ENCODE results near the gene CCNY. TPM values are rescaled to one million over a fixed set of nuclear protein-coding genes. Genes with fewer than 3 reads are reported as not detected.

CCNY gene
- total RNA-seq, 3 donors from 2014 or later, result 48.6 to 64.4 (median 51.5) TPM

DNA sequence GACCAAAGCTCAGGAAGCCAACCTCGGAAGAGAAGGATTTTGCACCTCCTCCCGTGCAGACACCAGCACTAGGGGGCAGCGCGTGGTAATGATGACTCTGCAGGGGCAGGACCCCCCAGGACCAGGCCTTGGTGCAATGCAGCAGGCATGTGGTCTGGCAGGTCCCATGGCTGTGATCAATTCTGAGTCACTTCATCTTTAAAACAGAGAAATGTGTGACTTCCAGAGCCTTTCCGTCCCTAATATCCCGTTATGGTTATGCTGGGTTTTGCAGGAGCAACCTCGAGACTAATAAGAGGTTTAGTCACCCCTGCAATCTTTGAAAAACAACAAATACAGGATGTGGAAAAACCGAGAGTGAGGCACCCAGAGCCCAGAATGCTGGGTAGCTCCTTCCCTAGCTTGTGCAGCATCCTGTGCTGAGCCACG lies 238.6 kb downstream of the CCNY start:
- Histone ChIP-seq H3K4me3 (no peak overlapping the region), H3K4me1 (ENCODE audit: low read depth) (no peaks in the 10 kb centered on the region), H3K36me3 (ENCODE audit: low read depth) (no peaks in the 10 kb centered on the region), H3K9me3 (no peaks in the 10 kb centered on the region)
- ATAC-seq, result no peak
- TF ChIP-seq, protein P1, sequence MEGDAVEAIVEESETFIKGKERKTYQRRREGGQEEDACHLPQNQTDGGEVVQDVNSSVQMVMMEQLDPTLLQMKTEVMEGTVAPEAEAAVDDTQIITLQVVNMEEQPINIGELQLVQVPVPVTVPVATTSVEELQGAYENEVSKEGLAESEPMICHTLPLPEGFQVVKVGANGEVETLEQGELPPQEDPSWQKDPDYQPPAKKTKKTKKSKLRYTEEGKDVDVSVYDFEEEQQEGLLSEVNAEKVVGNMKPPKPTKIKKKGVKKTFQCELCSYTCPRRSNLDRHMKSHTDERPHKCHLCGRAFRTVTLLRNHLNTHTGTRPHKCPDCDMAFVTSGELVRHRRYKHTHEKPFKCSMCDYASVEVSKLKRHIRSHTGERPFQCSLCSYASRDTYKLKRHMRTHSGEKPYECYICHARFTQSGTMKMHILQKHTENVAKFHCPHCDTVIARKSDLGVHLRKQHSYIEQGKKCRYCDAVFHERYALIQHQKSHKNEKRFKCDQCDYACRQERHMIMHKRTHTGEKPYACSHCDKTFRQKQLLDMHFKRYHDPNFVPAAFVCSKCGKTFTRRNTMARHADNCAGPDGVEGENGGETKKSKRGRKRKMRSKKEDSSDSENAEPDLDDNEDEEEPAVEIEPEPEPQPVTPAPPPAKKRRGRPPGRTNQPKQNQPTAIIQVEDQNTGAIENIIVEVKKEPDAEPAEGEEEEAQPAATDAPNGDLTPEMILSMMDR (IDR thresholded peaks at IDR 0.05), result no peak
- intact Hi-C loops (cut with DNase I, micrococcal nuclease), result no loop called here
- DNase-seq, result no peak

DNA sequence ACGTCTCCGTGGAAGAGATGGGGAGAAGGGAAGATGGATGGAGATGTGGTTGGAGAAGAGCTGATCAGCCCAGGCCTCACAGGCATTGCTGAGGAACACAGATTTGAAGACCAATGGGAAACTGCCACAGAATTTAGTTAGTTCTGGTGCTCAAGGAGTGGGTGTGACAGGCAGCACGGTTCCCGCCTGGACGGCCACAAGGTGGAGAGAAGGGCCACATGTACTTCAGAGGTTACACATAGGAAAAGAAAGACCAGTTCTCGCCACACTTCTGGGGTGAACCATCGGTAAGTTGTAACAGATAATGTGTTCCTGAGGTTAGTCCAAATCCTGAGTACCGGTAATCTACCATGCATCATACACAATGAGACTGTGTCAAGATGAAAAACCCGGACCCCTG lies 239.3 kb downstream of the CCNY start:
- no peak for DNase-seq
- TF ChIP-seq, protein P1 (IDR thresholded peaks at IDR 0.05), result no peak
- H3K9me3 ChIP-seq, result no peaks in the 10 kb centered on the region
- ATAC-seq, result no peak
- H3K4me3 ChIP-seq, result no peak overlapping the region
- intact Hi-C loops (cut with DNase I, micrococcal nuclease), result no loop called here
- no peaks in the 10 kb centered on the region for H3K36me3 ChIP-seq (ENCODE audit: low read depth)
- no peaks in the 10 kb centered on the region for H3K4me1 ChIP-seq (ENCODE audit: low read depth)

DNA sequence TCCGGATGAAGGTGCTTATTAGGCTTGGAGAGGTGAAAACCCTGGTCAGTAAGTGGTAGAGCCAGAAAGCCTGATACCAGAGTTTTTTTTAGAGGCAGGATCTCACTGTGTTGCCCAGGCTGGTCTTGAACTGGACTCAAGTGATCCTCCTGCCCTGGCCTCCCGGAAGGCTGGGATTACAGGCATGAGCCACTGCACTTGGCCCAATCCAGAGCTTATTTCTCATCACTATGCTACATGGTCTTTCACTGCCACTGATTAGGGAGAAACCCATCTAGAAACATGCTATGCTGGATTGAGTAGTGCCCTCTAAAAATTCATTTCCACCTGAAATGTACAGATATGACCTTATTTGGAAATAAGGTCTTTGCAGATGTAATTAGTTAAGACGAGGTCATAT lies 240.4 kb downstream of the CCNY start:
- H3K9me3 ChIP-seq, result no peaks in the 10 kb centered on the region
- TF ChIP-seq, protein P1 (IDR thresholded peaks at IDR 0.05), result no peak
- intact Hi-C loops (cut with DNase I, micrococcal nuclease), result no loop called here
- DNase-seq (no peak), ATAC-seq (no peak)
- H3K4me1 ChIP-seq (ENCODE audit: low read depth), result no peaks in the 10 kb centered on the region
- no peak overlapping the region for H3K4me3 ChIP-seq
- no peaks in the 10 kb centered on the region for H3K36me3 ChIP-seq (ENCODE audit: low read depth)

DNA sequence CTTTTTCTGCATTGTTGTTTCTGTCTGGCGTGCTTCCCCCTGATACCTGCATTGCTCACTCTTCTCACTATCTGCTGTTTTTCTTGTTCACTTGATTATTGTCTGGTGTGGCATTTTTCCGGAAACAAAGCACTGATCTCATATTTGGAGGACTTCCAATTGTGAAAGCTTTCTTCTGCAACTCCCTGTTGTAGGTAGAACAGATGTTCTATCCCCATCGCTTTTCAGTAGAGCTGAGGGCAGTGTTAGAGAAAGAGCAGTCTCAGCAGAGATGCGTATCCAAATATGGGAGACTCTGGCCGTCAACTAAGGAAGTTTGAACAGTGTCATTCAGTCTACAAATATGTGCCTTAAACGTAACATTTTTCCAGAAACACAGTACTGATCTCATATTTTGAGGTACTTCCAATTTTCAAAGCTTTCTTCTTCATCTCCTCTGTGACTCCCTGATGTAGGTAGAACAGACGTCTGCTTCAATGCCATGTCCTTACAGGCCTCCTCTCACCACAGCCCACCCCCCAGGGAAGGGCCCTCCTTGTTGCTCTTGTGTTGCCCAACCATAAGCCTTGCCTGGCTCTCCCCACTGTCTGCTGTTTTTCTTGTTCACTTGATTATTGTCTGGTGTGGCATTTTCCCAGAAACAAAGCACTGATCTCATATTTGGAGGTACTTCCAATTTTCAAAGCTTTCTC lies 241.8 kb downstream of the CCNY start:
- Histone ChIP-seq H3K9me3 (no peaks in the 10 kb centered on the region), H3K36me3 (ENCODE audit: low read depth) (no peaks in the 10 kb centered on the region), H3K4me3 (no peak overlapping the region), H3K4me1 (ENCODE audit: low read depth) (no peaks in the 10 kb centered on the region)
- ATAC-seq (no peak), DNase-seq (no peak)
- TF ChIP-seq, protein P1 (IDR thresholded peaks at IDR 0.05), result no peak
- intact Hi-C loops (cut with DNase I, micrococcal nuclease), result no loop called here

DNA sequence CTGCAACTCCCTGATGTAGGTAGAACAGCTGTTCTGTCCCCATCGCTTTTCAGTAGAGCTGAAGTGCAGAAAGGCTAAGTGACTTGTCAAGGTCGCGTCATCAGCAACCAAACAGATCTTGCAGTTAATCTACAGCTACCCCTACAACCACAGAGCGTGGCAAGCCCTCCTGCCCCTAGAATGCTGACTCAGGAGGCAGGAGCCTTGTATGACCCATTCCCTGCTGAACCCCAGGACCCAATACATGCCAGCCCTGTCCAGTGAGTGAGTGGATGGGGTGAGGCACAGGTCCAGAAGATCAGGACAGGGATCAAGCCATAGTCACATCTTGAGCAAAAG lies 242.3 kb downstream of the CCNY start:
- DNase-seq, result no peak
- intact Hi-C loops (cut with DNase I, micrococcal nuclease), result no loop called here
- TF ChIP-seq, protein P1 (IDR thresholded peaks at IDR 0.05), result no peak
- no peaks in the 10 kb centered on the region for H3K4me1 ChIP-seq (ENCODE audit: low read depth)
- ATAC-seq, result no peak
- no peaks in the 10 kb centered on the region for H3K9me3 ChIP-seq
- no peaks in the 10 kb centered on the region for H3K36me3 ChIP-seq (ENCODE audit: low read depth)
- H3K4me3 ChIP-seq, result no peak overlapping the region

DNA sequence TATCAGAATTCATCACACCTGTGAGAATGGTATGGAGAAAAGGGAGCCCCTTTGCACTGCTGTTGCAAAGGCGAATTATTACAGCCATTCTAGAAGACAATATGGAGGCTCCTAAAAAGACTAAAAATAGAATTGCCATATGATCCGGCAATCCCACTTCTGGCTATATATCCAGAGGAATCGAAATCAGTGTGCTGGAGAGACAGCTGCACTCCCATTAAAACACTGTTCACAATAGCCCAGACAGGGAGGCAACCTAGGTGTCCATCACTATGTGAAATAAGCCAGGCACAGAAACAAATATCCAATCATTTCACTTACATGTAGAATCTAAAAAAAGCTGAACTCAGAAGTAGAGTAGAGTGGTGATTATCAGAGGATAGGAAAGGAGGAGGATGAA lies 242.8 kb downstream of the CCNY start:
- DNase-seq (no peak), ATAC-seq (no peak)
- TF ChIP-seq, protein P1 (IDR thresholded peaks at IDR 0.05), result no peak
- Histone ChIP-seq H3K9me3 (no peaks in the 10 kb centered on the region), H3K4me1 (ENCODE audit: low read depth) (no peaks in the 10 kb centered on the region), H3K4me3 (no peak overlapping the region), H3K36me3 (ENCODE audit: low read depth) (no peaks in the 10 kb centered on the region)
- intact Hi-C loops (cut with DNase I, micrococcal nuclease), result no loop called here

Data from mucosa of descending colon (tissue), 3 donors.